ENCODE data around the gene MRPS17.
"Not testable (repeated sequence)": the region's sequence is repeated elsewhere in the genome, so short reads cannot be mapped to it uniquely, and the experiment has no call there.

MRPS17 gene

DNA sequence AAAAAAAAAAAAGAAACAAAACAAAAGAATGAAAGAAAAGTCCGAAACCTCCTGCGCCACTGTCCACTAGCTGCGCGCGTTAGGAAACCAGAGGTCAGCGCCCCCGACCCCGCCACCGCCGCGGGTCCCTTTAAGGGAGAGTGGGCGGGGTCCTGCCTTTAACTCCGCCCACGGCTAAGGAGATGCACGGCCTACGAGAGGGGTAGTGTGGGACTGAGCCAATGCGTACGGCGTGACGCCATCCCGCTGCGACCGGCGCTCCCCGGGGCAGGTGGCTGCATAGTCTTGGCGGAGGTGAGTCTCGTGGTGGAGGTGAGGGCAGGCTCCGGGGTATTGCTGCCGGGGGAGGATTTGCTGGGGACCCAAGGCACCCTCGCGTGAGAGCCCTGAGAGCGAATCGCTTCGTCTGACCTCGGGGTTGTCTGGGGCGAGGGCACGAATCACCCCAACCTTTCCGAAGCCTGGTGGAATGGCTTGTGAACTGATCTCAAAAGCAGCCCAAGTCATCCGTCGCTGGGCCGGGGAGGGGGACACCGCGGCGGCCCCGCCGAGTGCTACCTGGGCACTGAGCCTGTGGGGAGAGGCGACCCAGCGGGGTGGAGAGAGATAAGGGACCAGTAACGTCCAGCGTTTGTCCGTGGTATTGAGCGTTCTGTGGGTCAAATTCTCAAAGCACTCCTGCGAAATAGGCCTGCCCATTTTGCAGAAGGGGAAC lies at the start of gene MRPS17:
Gene MRPS17, plus strand, starts transcription at position 241 of the 715 bp plus-strand sequence. CDS start 1,319 bp downstream, outside the sequence.
- peak; percentile 61 for DNase-seq

DNA sequence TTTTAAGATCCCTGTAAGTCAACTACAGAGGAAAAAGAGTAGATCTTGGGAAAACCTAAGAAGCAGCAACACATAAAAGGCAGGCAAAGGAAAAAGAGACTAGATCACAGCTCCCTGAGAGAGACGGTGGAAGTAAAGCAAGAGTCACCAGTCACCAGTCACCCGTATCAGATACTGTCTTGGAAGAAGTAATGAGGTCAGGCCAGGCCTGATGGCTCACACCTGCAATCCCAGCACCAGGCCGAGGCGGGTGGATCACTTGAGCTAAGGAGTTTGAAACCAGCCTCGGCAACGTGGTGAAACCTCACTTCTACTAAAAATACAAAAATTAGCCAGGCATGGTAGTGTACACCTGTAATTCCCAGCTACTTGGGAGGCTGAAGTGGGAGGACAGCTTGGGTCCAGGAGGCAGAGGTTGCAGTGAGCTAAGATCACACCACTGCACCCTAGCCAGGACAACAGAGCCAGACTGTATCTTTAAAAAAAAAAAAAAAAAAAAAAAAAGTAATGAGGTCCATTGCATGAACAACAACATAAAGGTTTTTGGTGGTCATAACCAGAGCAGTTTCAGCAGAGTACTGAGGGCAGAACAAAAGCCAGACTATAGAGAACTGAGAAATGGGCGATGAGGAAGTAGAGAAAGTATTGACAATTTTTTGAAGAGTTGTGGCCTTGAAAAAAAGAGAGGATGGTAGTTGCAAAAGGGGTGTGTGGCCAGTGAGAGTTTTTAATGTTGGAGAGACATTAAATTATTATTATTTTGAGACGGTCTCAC lies 47.5 kb upstream of the MRPS17 start:
- DNase-seq = no peak

DNA sequence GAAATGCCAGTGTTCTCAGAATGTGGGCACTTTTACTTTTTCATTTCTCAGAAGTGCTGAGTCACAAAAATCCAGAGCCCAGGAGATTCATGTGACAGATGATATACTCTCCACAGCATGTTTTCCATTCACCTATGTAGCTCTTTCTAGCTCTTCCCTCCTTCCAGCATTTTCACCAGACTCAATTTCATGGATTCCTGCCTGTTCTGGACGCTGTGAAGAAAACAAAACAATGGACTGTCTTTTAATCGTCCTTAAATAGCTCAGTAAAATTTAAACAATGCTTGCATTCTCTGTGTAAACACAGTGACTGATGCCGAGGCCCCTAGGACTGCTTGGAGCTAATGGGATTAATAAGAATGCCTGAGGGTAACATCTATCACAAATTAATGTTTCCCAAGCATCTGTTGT lies 38.9 kb upstream of the MRPS17 start:
- DNase-seq = no peak

DNA sequence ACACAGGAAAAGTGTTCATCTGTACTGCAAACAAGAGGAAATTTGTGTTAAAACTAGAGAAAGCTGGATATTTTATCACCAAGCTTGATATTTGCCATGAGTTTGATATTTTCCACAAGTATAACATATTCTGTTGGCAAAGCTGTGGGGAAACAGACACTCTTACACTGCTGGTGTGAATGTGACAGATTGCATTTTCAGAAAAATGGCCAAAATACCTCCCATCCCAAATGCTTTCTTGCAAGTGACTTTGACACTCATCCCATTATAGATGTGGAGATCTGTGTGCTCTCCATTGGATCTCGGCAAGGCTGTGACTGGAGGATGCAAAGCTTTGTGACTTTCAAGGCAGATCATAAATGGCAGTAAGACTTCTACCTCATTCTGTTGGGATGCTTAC lies 33.9 kb upstream of the MRPS17 start:
- no peak for DNase-seq

DNA sequence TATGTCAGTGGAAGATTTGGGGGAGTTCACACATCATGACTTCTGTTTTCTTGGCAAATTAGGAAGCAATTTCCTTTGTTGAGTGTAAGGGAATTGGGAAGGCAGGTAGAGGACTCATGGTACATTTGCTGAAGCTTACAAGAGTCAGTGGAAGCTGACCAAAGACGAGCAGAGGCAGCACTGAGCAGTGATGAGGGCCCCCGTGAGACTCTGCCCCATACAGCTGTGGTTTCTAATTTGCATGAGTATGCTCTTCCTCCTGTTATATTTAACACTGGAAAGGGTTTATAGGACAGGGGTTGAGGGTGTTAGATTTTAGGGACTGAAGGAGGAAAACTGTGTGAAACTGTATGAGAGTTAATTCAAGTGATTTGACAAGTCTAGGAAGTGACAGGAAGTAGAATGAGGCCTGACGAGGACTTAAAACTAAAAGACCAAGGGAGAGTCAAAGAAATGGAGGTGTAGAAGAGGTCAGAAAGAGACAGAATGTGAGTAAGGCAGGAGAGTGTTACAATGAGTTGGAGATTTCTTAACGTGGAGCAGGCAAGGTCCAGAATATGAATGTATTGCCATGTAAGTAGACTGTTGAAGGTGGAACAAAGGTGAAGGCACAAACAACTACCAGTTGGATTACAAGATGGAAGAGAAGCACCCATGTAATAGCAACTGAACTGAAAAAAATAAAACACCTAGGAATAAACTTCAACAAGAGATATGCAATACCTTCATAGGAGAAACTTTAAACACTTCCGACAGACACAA lies 23.5 kb upstream of the MRPS17 start:
- DNase-seq = no peak

DNA sequence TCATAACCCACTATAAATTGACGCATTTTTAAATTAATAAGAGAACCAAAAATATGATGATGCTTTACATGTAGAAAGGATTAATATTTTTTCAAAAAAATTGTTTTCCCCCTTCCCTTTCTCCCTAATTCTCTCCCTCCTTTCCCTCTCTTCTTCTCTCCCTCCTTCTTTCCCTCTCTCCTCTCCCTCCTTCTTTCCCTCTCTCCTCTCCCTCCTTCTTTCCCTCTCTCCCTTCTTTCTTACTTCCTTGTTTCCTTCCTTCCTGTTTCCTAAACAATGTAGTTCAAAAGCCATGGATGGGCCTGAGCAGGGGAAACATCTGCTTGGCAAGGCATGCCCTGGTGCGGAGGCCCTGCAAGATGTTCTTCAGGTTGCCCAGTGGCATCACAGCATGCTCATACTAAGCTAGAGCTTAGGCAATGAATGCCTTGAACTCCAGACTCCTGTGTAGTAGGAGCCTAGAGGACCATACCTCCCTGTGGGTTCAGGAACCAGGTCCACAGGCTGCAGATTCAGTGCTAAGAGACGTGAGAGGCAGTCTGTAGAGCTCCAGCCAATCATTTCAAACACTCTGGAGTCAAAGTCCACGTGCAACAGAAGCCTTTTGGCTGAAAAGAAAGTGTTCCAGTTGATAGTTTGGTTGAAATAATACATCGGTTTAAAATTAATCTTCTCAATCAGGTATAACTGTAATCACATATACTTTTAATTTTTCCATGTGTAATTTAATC lies 20.1 kb upstream of the MRPS17 start:
- no peak for DNase-seq

DNA sequence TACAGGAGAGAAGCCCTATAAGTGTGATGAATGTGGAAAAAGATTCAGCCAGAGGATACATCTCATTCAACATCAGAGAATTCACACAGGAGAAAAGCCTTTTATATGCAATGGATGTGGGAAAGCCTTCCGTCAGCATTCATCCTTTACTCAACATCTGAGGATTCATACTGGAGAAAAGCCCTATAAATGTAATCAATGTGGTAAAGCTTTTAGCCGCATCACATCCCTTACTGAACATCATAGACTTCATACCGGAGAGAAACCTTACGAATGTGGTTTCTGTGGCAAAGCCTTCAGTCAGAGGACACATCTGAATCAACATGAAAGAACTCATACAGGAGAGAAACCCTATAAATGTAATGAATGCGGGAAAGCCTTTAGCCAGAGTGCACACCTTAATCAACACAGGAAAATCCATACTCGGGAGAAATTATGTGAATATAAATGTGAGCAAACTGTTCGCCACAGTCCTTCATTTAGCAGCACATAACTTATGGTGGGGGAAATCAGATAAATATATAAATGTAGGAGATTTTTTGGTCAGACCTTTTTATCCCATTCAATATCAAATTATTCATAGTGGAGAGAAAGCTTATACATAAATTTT lies 12.1 kb upstream of the MRPS17 start:
- DNase-seq = no peak

DNA sequence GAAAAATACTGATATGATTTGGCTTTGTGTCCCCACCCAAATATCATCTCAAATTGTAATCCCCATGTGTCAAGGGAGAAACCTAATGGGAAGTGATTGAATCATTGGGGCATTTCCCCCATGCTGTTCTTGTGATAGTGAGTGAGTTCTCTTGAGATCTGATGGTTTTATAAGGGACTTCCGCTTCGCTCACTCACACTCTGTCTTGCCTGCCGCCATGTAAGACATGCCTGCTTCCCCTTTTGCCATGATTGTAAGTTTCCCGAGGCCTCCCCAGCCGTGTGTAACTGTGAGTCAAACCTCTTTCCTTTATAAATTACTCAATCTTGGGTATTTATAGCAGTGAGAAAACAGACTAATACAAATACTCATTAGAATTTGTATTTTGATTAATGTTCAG lies 5.1 kb upstream of the MRPS17 start:
- DNase-seq = no peak

DNA sequence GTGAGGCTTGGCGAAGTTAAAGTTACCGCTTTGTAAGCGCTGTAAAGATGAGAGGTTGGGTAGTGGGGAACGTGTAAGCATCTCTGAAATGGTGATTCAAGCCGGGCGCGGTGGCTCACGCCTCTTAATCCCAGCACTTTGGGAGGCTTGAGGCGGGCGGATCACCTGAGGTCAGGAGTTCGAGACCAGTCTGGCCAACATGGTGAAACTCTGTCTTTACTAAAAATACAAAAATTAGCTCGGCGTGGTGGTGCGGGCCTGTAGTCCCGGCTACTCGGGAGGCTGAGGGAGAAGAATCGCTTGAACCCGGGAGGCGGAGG lies 635 bp downstream of the MRPS17 start:
- DNase-seq = not testable (repeated sequence)

DNA sequence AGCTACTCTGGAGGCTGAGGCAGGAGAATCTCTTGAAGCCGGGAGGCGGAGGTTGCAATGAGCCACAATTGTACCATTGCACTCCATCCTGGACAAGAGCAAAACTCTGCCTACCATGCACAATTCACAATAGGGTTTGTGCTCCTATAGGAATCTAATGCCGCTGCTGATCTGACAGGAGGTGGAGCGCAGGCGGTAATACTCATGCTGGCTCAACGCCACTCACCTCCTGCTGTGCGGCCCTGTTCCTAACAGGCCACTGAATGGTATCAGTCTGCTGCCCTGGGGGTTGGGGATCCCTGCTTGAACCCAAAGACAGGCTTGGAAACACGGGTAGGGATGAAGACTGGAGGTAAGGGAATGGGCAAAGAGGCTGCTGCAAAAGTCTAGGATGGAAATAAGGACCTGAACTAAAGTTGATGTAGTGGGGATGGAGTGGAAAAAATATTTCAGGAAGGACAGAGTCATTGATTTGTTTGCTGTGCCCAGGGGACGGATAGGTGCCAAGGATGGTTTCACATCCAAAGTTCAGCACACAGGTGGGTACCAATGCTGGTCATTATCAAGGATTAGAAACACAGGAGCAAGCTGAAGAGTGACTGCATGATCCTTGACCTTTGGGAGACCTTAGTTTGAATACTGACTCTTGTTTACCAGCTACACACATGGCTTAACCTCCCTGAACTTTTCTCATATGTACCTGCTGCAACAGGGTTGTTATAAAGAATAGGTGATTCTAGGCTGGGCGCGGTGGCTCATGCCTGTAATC lies 2.2 kb downstream of the MRPS17 start:
- no peak for DNase-seq

DNA sequence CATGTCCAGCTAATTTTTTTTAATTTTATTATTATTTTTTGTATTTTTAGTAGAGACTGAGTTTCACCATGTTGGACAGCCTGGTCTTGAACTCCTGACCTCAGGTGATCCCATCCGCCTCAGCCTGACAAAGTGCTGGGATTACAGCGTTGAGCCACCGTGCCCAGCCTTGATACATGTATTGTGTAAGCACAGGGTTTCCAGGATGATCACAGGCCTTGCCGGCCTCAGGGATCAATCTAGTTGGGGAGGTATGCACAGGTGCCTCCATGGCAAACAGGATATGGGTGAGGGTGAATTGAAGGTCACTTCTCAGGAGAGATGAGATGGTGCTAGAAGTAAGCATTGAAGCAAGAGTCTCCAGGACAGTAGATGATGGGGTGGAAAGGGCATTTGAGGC lies 5.5 kb downstream of the MRPS17 start:
- no peak for DNase-seq

DNA sequence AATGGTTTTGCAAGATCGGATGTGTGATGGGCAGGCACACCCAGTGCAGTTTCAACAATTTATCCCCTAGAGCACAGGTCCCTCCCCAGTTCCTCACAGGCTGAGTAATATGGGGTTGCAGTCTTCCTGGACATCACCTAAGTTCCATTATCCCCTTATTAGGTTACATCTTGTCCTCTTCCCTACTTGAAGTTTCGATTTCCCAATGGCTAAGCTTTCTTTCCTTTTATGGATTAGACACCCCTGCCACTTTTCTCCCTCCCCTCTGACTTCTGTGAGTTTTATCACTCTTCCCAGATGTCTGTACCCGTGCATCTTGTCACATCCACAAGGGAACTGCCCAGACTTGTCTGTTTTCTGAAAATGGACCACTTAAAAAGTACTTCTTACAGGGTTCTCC lies 10.3 kb downstream of the MRPS17 start:
- DNase-seq = no peak

DNA sequence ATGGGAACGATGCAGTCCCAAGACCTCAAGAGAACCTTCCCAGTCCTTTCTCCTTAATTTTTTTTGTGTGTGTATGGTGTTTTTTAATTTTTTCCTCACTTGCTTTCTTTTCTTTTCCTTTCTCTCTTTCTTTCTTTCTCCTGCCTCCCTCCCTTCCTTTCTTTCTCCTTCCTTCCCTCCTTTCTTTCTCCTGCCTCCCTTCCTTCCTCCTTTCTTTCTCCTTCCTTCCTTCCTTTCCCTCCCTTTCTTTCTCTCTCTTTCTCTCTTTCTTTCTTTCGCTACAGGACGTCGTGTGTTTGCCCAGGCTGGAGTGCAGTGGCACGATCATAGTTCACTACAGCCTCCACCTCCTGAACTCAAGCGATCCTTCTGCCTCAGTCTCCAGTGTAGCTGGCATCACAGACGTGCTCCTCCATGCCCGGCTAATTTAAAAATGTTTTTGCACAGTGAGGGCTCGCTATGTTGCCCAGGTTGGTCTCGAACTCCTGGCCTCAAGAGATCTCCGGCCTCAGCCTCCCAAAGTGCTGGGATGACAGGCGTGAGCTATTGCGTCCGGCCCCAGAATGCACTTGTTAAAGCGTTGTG lies 12.0 kb downstream of the MRPS17 start:
- no peak for DNase-seq

DNA sequence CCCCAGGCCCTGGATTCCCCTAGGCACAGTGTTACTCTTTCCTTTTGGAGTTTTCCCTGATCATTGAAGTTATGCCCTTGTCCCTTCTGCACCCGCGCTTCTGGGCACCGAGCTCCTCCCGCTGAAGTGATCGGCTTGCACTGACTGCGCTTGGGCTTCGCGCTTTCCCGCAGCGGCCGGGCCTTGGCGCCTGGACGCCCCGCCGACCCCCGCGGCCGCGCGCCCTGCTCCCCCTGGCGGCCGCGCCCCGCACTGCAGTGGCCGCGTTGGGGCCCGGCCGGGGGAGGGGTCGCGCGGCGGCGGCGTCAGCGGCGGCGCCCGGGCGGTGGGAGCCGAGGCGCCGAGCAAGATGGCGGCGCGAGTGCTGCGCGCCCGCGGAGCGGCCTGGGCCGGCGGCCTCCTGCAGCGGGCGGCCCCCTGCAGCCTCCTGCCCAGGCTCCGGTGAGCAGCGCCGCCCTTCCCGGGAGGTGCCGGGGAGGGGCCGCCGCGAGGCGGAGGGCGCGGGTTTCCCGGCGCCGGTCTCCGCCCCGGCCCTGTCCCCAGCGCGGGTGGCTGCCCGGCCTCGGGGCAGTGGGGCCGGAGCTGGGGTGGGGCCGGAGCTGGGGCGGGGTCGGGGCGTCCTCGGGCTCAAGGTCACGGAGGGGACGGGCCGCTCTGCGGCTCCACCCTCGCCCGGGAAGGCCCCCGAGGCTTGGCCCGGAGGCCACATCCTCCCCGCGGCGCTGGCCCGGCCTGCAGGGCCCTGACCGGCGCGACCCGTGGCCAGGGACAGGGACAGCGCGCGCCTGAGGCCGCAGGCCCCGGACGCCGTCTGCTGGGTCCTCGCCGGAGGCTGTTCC lies 12.8 kb downstream of the MRPS17 start, which contains the start of gene NIPSNAP2:
Gene NIPSNAP2, plus strand, starts transcription at position 325 of the 839 bp plus-strand sequence. Its CDS starts 25 bp downstream, at position 350.
- DNase-seq = peak; percentile 42

DNA sequence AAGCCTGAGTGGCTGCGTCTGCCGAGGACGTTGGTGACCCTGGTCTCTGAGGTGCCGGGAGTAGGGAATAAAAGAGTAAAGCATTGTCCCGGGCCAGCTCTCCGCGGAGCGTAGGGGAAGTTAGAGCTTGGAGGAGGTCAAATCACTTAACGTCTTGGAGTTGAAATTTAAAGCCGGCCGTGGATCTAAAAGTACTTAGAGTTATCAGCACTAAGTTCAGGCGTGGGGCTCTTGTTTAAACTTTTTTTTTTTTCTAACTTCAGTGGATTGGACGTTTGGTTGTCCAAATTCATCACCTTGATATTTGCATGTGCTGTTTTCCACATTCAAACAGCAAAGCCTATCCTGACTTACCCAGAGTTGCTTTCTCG lies 13.4 kb downstream of the MRPS17 start:
- peak; percentile 14 for DNase-seq

DNA sequence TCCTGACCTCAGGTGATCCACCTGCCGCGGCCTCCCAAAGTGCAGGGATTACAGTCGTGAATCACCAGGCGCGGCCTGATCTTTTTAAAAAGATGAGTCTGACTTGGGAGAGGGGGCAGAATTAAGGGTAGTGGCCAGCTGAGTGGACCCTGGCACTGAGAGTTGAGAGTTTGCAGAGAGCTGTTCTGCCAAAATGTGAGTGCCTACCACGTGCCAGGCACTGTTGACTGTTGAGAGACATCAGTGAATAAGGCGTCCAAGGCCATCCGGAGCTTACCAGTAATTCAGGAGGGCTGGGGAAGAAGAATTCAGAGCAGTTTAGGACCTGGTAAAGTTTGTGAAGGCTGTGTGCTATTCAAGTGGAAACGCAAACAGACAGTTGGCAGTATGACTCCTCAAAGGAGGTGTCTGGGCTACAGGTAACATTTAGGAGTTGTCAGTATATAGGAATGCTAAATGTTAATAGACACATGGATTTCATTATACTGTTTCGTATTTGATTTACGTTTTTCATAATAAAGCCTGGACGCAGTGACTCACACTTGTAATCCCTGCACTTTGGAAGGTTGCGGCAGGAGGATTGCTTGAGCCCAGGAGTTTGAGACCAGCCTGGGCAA lies 14.2 kb downstream of the MRPS17 start:
- DNase-seq = no peak

DNA sequence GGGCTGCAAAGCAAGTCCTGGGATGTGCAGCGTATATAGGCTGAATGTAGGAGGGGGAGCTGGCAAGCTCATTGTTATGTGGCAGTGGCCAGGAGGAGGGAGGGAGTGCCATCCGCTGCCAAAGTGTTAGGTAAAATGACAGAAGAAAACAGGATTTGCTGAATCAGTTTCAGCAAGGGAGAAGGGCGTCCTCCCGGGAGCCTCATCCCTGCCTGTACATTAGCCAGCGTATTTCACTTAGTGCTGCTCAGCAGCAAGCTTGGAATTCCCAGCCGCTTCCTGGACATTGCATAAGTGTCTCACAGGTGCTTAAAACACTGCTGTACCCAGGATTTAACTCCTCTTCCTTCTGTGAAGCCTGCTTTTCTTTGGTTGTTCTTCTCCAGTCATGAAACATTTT lies 15.2 kb downstream of the MRPS17 start:
- DNase-seq = no peak

DNA sequence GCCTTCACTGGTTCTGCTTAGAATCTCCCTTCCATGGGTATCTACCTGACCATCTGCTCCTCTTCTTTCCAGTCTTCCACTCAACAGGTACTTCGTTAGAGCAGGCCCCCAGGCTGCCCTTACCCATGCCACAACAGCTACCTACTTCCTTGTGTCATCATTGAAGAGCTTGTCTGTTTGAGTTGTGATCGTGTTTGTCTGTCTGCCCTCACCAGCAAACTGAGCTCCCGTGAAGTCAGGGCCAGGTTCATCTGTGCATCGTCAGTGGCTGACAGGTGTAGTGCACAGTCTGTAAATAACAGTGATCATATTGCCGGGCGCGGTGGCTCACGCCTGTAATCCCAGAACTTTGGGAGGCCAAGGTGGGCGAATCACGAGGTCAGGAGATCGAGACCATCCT lies 17.7 kb downstream of the MRPS17 start:
- DNase-seq = no peak

DNA sequence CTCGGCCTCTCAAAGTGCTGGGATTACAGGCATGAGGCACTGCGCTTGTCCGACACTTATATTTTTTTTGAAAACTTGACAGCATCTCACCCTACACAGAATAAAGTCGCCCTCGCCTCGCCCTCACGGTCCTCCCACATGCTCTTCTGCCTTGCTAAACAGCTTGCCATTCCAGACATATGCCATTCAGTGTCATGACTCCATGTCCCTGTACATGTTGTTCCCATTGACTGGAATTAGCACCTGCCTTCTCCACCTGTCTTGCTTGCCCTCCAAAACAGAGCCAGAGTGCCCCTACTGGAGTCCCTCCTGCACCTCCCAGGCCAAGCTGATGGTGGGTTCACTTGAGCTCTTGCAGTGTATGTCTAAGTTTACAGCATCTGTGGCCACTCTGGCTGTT lies 18.9 kb downstream of the MRPS17 start:
- DNase-seq = no peak

DNA sequence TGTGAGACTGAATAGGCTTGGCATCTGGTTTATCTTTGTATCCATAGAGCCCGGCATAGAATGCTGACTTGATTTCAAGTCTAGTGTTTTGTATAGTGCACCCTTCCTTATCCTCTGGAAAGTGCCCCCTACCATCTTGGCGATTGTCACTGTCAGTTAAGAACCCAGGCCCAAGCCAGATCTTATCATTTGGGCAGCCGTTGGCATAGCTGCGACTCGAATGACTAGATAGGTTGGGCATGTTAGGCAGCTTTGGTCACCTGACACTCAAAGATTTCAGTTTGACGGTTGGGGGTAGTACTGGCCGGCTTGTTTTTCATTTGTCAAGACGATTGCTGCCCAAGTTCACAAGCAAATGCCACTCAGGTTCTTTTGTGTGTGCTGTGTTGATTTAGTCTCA lies 19.3 kb downstream of the MRPS17 start:
- DNase-seq = no peak
